VCaP (cell line): ENCODE data around the gene NOCT.

ENCODE experiments used
- H3K27ac ChIP-seq: fragments of 450-650 bp; 2 replicates; pipeline ENCODE4 v1.5.1; 2017
- TF ChIP-seq, protein P1 (sequence below): fragments of 450-650 bp; conservative IDR thresholded peaks from 2 replicates; pipeline ENCODE4 v1.5.1; 2017; ENCODE audit warnings: mild to moderate bottlenecking, moderate library complexity

The NOCT gene

DNA sequence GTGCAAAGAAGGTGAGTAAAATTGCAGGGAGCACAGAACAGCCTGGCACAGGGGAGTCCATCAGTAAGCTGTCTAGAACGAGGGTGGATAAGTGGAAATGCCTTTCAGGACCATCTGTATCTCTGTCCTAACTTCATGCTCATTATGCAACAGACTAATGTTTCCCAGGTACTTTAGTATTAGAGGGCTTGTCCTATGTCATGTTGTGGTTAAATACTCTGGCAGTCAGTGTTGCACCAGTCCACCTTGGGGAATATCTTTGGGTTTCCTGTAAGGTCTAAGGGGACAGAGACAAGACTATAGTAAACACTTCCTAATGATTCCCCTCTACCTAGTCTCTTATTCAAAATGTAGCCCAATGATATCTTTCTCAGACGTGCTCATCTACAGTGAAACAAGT is 21.3 kb downstream of the NOCT start:
- H3K27ac ChIP-seq = no peak overlapping the region
- TF ChIP-seq, protein P1, sequence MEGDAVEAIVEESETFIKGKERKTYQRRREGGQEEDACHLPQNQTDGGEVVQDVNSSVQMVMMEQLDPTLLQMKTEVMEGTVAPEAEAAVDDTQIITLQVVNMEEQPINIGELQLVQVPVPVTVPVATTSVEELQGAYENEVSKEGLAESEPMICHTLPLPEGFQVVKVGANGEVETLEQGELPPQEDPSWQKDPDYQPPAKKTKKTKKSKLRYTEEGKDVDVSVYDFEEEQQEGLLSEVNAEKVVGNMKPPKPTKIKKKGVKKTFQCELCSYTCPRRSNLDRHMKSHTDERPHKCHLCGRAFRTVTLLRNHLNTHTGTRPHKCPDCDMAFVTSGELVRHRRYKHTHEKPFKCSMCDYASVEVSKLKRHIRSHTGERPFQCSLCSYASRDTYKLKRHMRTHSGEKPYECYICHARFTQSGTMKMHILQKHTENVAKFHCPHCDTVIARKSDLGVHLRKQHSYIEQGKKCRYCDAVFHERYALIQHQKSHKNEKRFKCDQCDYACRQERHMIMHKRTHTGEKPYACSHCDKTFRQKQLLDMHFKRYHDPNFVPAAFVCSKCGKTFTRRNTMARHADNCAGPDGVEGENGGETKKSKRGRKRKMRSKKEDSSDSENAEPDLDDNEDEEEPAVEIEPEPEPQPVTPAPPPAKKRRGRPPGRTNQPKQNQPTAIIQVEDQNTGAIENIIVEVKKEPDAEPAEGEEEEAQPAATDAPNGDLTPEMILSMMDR = no peak

DNA sequence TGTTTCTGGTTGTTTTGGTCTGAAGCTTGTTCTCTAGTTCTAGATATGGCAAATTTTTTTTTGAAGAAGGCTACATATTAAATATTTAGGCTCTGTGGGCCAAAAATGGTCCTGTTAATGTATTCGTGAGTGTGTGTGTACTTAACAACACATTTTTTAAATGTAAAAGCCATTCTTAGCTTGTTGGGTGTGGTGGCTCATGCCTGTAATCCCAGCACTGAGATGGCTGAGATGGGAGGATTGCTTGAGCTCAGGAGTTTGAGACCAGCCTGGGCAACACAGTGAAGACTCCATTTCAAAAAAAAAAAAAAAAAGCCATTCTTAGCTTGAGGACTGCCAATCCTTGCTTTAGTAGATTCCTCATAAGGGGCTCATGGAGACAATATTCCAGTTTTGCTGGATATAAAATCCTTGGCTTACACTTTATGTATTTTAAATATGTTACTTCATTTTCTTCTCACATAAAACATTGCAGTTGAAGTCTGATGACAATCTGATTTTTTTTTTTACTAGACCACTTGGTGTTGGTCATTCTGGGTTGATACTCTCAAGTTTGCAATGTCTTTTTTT is 23.4 kb downstream of the NOCT start:
- TF ChIP-seq, protein P1 = no peak
- H3K27ac ChIP-seq = no peak overlapping the region

DNA sequence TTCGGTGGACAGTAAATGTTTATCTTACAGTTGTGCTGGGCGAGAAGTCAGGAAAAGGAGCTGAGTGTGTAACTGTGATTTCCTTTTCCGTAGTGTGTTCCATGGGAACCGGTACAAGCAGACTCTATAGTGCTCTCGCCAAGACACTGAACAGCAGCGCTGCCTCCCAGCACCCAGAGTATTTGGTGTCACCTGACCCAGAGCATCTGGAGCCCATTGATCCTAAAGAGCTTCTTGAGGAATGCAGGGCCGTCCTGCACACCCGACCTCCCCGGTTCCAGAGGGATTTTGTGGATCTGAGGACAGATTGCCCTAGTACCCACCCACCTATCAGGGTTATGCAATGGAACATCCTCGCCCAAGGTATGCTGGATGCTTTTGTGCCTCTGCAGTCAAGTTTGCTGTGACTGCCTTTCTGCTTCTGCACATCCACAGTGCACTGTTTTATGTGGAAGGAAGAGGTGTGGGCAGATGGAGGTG is 27.4 kb downstream of the NOCT start:
- H3K27ac ChIP-seq = peak overlapping the region; percentile 14; the same call in 1 of the 2 replicates
- TF ChIP-seq, protein P1 = no peak

DNA sequence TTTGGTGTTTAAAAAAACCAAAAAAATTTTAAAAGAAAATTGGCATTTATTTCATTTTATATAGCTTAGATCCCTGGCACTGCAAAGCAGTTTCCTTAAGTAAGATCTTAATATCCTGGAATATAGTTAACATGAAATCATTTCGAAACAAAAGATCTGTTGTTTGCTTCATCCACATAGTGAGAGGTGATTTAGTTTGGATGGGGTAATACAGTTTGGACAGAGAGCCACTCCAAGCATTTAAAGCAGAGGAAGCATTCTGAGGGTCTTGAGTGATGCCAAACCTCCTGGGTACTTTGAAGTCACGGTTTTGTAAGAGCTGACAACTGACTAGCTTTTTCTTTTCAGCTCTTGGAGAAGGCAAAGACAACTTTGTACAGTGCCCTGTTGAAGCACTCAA is 28.7 kb downstream of the NOCT start:
- H3K27ac ChIP-seq = no peak overlapping the region

DNA sequence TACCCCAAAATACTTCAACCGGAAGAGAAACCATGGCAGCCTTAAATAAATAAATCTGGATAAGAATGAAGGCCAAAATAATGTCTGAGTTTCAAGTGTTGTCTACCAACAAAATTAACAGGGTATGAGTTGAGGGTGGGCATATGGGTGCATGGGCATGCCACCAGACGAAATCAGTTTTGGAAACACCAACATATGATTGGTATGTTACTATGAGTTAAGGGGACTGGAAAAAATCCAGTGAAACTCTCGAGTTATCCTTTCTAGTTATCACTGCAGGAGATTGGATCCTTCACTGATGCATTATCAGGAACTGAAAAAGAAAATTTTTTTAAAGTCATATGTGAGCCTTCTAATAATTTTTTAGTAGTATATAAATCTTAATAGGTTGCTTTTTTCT is 32.4 kb downstream of the NOCT start:
- no peak overlapping the region for H3K27ac ChIP-seq
- TF ChIP-seq, protein P1 = no peak

More for the DNA sequence above, 28.7 kb downstream of the NOCT start:
- TF ChIP-seq, protein P1 = no peak

DNA sequence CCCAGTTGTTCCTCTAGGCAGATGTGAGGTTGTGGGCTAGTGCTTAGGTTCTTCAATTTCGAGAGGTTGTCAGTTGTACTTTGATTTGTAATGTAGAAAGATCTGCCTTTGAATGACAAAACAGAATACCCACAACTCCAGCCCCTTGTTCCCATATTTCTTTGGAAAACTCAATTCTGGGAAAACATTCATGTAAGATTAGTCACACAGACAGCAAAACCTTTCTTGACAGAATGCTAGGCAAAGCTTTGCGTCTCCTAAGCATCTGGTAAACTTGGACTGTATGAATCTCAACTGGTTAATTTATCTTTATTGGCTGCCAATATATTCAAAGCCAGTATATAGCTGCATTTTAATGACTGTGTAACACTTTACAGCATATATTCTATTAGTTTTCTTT is 34.9 kb downstream of the NOCT start:
- H3K27ac ChIP-seq = no peak overlapping the region
- TF ChIP-seq, protein P1 = no peak

DNA sequence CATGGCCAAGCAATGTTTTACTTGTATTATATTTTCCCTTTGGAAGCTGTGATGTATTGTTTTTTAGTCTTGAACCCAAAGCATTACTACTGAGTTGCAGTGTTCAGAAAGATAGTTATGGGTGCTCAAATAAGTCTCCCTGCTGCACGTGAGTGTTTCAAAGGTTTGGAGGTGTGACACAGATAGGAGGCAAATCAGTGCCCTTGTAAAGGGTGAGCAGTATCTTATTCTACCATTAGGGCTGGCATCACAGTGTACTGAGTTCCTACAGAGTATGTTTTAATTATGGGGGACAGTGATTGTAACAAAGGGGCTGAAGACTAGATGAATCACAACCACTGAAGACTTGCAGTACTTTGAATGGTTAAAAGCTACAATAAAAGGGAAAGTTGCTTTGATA is 38.3 kb downstream of the NOCT start:
- no peak overlapping the region for H3K27ac ChIP-seq
- TF ChIP-seq, protein P1 = no peak
